Immature natural killer cell (primary cell): ENCODE measurements around the gene ADAMTS10. TPM values are rescaled to one million over a fixed set of nuclear protein-coding genes. Genes with fewer than 3 reads are reported as not detected.
A peak's percentile ranks its signal among the peaks of the same experiment; 100 is the strongest.
"Not testable (repeated sequence)": the region's sequence is repeated elsewhere in the genome, so short reads cannot be mapped to it uniquely, and the experiment has no call there.

Experiments
- DNase-seq, 3 donors: peaks; one replicate each; pipeline ENCODE4 v3.0.0; 2022; ENCODE audit warnings: mixed read lengths in 1 of 3
- H3K27ac Mint-ChIP-seq, 6 donors: one replicate each; pipeline ENCODE4 v1.8.0; 2020; ENCODE audit warnings: mixed read lengths in 6 of 6, mild to moderate bottlenecking in 5 of 6, inconsistent platforms in 4 of 6, moderate library complexity in 3 of 6
- H3K27me3 Mint-ChIP-seq, 3 donors: one replicate each; pipeline ENCODE4 v1.8.0; 2020 to 2021; ENCODE audit warnings: low read depth in 3 of 3, mild to moderate bottlenecking in 3 of 3, mixed read lengths in 3 of 3, moderate library complexity in 3 of 3, inconsistent platforms in 1 of 3
- H3K36me3 Mint-ChIP-seq, 3 donors: one replicate each; pipeline ENCODE4 v1.8.0; 2020; ENCODE audit warnings: mixed read lengths in 3 of 3, inconsistent platforms in 2 of 3, mild to moderate bottlenecking in 2 of 3
- H3K4me1 Mint-ChIP-seq, 2 donors: one replicate each; pipeline ENCODE4 v1.8.0; 2020; ENCODE audit warnings: inconsistent platforms in 2 of 2, mild to moderate bottlenecking in 2 of 2, mixed read lengths in 2 of 2, moderate library complexity in 1 of 2
- H3K4me3 Mint-ChIP-seq, 5 donors: one replicate each; pipeline ENCODE4 v1.8.0; 2020; ENCODE audit warnings: mild to moderate bottlenecking in 5 of 5, mixed read lengths in 5 of 5, inconsistent platforms in 3 of 5, moderate library complexity in 3 of 5
- H3K9me3 Mint-ChIP-seq, 6 donors: one replicate each; pipeline ENCODE4 v1.8.0; 2020; ENCODE audit warnings: mild to moderate bottlenecking in 6 of 6, mixed read lengths in 6 of 6, inconsistent platforms in 4 of 6, moderate library complexity in 3 of 6
- polyA plus RNA-seq, 3 donors: library from polyadenylated mRNA; unstranded; fragments of 300-500 nt; fragmentation: Illumina TruSeq; gene quantifications; one replicate each; pipeline ENCODE4 v1.2.3, GENCODE V29; 2021

The ADAMTS10 gene
- polyA plus RNA-seq, 3 donors from 2014 or later: 1.4 to 7.4 (median 2.3) TPM

GRCh38 chr19:8638078-8638619, 27.6 kb upstream of the ADAMTS10 start:
- Mint-ChIP-seq H3K27ac (peak overlapping the region in 2 of 6 donors; percentile 34 to 60), H3K4me3 (no peak overlapping the region), H3K9me3 (no peaks in the 10 kb centered on the region), H3K27me3 (peaks cover 6 to 10% (median 9%) of the 10 kb centered on the region in 3 donors), H3K4me1 (peaks cover 9 to 11% of the 10 kb centered on the region in 2 donors), H3K36me3 (no peaks in the 10 kb centered on the region)
- no peak for DNase-seq

- peaks cover 4 to 11% of the 10 kb centered on the region in 2 donors for H3K4me1 Mint-ChIP-seq
- not testable (repeated sequence) for DNase-seq, H3K9me3 Mint-ChIP-seq, H3K27ac Mint-ChIP-seq, H3K27me3 Mint-ChIP-seq, H3K36me3 Mint-ChIP-seq, H3K4me3 Mint-ChIP-seq
Observed at GRCh38 chr19:8637070-8637469, 26.6 kb upstream of the ADAMTS10 start.

GRCh38 chr19:8635422-8635821, 24.9 kb upstream of the ADAMTS10 start:
- H3K9me3 Mint-ChIP-seq: no peaks in the 10 kb centered on the region
- no peak for DNase-seq
- H3K4me3 Mint-ChIP-seq: no peak overlapping the region
- peaks cover 0 to 7% of the 10 kb centered on the region in 2 donors for H3K4me1 Mint-ChIP-seq
- peaks cover 5 to 8% (median 6%) of the 10 kb centered on the region in 3 donors for H3K27me3 Mint-ChIP-seq
- H3K36me3 Mint-ChIP-seq: no peaks in the 10 kb centered on the region
- no peak overlapping the region for H3K27ac Mint-ChIP-seq

- Mint-ChIP-seq H3K27ac (peak overlapping the region in 1 of 6 donors; percentile 72), H3K4me1 (peaks cover 4 to 7% of the 10 kb centered on the region in 2 donors), H3K36me3 (no peaks in the 10 kb centered on the region), H3K9me3 (no peaks in the 10 kb centered on the region), H3K27me3 (peaks cover 2 to 7% (median 4%) of the 10 kb centered on the region in 3 donors), H3K4me3 (no peak overlapping the region)
- no peak for DNase-seq
Observed at GRCh38 chr19:8631425-8631819, 20.9 kb upstream of the ADAMTS10 start.

- Mint-ChIP-seq H3K4me3 (no peak overlapping the region), H3K4me1 (peaks cover 4 to 7% of the 10 kb centered on the region in 2 donors), H3K27me3 (peaks cover 2 to 7% (median 4%) of the 10 kb centered on the region in 3 donors), H3K9me3 (no peaks in the 10 kb centered on the region), H3K36me3 (no peaks in the 10 kb centered on the region), H3K27ac (peak overlapping the region in 2 of 6 donors; percentile 11 to 12)
- no peak for DNase-seq
Observed at GRCh38 chr19:8630796-8631424, 20.4 kb upstream of the ADAMTS10 start.

GRCh38 chr19:8629996-8630683, 19.6 kb upstream of the ADAMTS10 start, which contains the start of gene NFILZ:
TSS of gene NFILZ (plus strand) at chr19:8630633. CDS start at chr19:8676766, 46,133 bp downstream.
- Mint-ChIP-seq H3K27ac (peak within 1 kb of the TSS in 3 of 6 donors; percentile 12 to 46 (median 15)), H3K4me1 (peaks cover 2 to 7% of the 10 kb centered on the region in 2 donors), H3K36me3 (no peaks in the 10 kb centered on the region), H3K27me3 (peaks cover 2 to 7% (median 4%) of the 10 kb centered on the region in 3 donors), H3K9me3 (no peaks in the 10 kb centered on the region), H3K4me3 (no peak within 1 kb of the TSS)
- DNase-seq: no peak

GRCh38 chr19:8629184-8629583, 18.7 kb upstream of the ADAMTS10 start:
- Mint-ChIP-seq H3K36me3 (no peaks in the 10 kb centered on the region), H3K27me3 (peaks cover 4 to 7% (median 7%) of the 10 kb centered on the region in 3 donors), H3K27ac (peak overlapping the region in 3 of 6 donors; percentile 9 to 81 (median 15)), H3K4me3 (no peak overlapping the region), H3K4me1 (peaks cover 2 to 7% of the 10 kb centered on the region in 2 donors), H3K9me3 (no peaks in the 10 kb centered on the region)
- no peak for DNase-seq

- Mint-ChIP-seq H3K27me3 (peaks cover 6 to 10% (median 9%) of the 10 kb centered on the region in 3 donors), H3K4me3 (no peak overlapping the region), H3K9me3 (no peaks in the 10 kb centered on the region), H3K36me3 (no peaks in the 10 kb centered on the region), H3K27ac (no peak overlapping the region), H3K4me1 (peaks cover 3 to 7% of the 10 kb centered on the region in 2 donors)
- DNase-seq: no peak
Observed at GRCh38 chr19:8626842-8627241, 16.3 kb upstream of the ADAMTS10 start.

GRCh38 chr19:8622886-8623285, 12.4 kb upstream of the ADAMTS10 start:
- not testable (repeated sequence) for H3K9me3 Mint-ChIP-seq, H3K4me1 Mint-ChIP-seq, H3K4me3 Mint-ChIP-seq, H3K36me3 Mint-ChIP-seq
- DNase-seq: peak; percentile 31 to 34 (median 31)
- H3K27me3 Mint-ChIP-seq: peaks cover 2 to 16% (median 9%) of the 10 kb centered on the region in 3 donors
- H3K27ac Mint-ChIP-seq: peak overlapping the region in 4 of 6 donors; percentile 64 to 86 (median 79)

- Mint-ChIP-seq H3K4me3 (no peak overlapping the region), H3K27me3 (peaks cover 7 to 11% (median 7%) of the 10 kb centered on the region in 3 donors), H3K9me3 (no peaks in the 10 kb centered on the region), H3K27ac (no peak overlapping the region), H3K36me3 (no peaks in the 10 kb centered on the region), H3K4me1 (peaks cover 19 to 23% of the 10 kb centered on the region in 2 donors)
- no peak for DNase-seq
Observed at GRCh38 chr19:8618751-8619150, 8.2 kb upstream of the ADAMTS10 start.

- Mint-ChIP-seq H3K36me3 (no peaks in the 10 kb centered on the region), H3K27ac (peak overlapping the region in 1 of 6 donors; percentile 64), H3K27me3 (peaks cover 7 to 13% (median 7%) of the 10 kb centered on the region in 3 donors), H3K4me3 (no peak overlapping the region), H3K9me3 (no peaks in the 10 kb centered on the region), H3K4me1 (peaks cover 25 to 28% of the 10 kb centered on the region in 2 donors)
- DNase-seq: no peak
Observed at GRCh38 chr19:8617984-8618383, 7.5 kb upstream of the ADAMTS10 start.

- DNase-seq, H3K36me3 Mint-ChIP-seq, H3K4me3 Mint-ChIP-seq, H3K9me3 Mint-ChIP-seq: not testable (repeated sequence)
- peaks cover 9 to 15% (median 10%) of the 10 kb centered on the region in 3 donors for H3K27me3 Mint-ChIP-seq
- H3K4me1 Mint-ChIP-seq: peaks cover 32 to 35% of the 10 kb centered on the region in 2 donors
- H3K27ac Mint-ChIP-seq: peak overlapping the region in 1 of 6 donors; percentile 24
Observed at GRCh38 chr19:8617325-8617724, 6.8 kb upstream of the ADAMTS10 start.

- DNase-seq: no peak
- Mint-ChIP-seq H3K36me3 (no peaks in the 10 kb centered on the region), H3K27ac (peak overlapping the region in 1 of 6 donors; percentile 24), H3K4me3 (no peak overlapping the region), H3K27me3 (peaks cover 7 to 17% (median 11%) of the 10 kb centered on the region in 3 donors), H3K9me3 (no peaks in the 10 kb centered on the region), H3K4me1 (peaks cover 36 to 39% of the 10 kb centered on the region in 2 donors)
Observed at GRCh38 chr19:8616861-8617260, 6.3 kb upstream of the ADAMTS10 start.
